Suprapubic skin (tissue), 4 donors: ENCODE data around the gene CCM2L. TPM values are rescaled to one million over a fixed set of nuclear protein-coding genes. Genes with fewer than 3 reads are reported as not detected.

Source experiments
- DNase-seq, 2 donors: peaks; one replicate each; pipeline ENCODE4 v3.0.0-alpha.2; 2019; ENCODE audit warnings: low spot score in 2 of 2
- H3K27ac ChIP-seq: fragments of 200-600 bp; sonication (generic); one replicate; pipeline ENCODE4 v1.5.1; 2019
- H3K27me3 ChIP-seq: fragments of 200-600 bp; sonication (generic); one replicate; pipeline ENCODE4 v1.5.1; 2019
- H3K36me3 ChIP-seq: fragments of 200-600 bp; sonication (generic); one replicate; pipeline ENCODE4 v1.5.1; 2019
- H3K4me1 ChIP-seq: fragments of 200-600 bp; sonication (generic); one replicate; pipeline ENCODE4 v1.5.1; 2019
- H3K4me3 ChIP-seq: fragments of 200-600 bp; sonication (generic); one replicate; pipeline ENCODE4 v1.5.1; 2019; ENCODE audit warnings: mild to moderate bottlenecking
- H3K9me3 ChIP-seq: fragments of 200-600 bp; sonication (generic); one replicate; pipeline ENCODE4 v1.5.1; 2019
- CTCF ChIP-seq, 2 donors: fragments of 200-600 bp in 1 of 2; fragments of 450-650 bp in 1 of 2; sonication (generic) in 1 of 2; IDR thresholded peaks; one replicate each; pipeline ENCODE4 v1.5.1; 2016 to 2019; ENCODE audit warnings: antibody characterized with exemption in 2 of 2, mild to moderate bottlenecking in 1 of 2, moderate library complexity in 1 of 2
- EP300 ChIP-seq: sonication (generic); formaldehyde crosslinking; IDR thresholded peaks from one replicate; pipeline ENCODE4 v1.6.1; 2017; ENCODE audit warnings: antibody characterized with exemption
- POLR2A ChIP-seq, 2 donors: fragments of 450-650 bp; IDR thresholded peaks; one replicate each; pipeline ENCODE4 v1.6.1; 2017; ENCODE audit warnings: antibody characterized with exemption in 2 of 2, mild to moderate bottlenecking in 2 of 2, moderate library complexity in 2 of 2
- POLR2AphosphoS5 ChIP-seq, 3 donors: sonication (generic); formaldehyde crosslinking; IDR thresholded peaks; one replicate each; pipeline ENCODE4 v1.6.1; 2017; ENCODE audit warnings: antibody characterized with exemption in 3 of 3
- WGBS: methylation state at CpG from one replicate; pipeline ENCODE4 v1.1.5; 2018; 5-methylcytosine and 5-hydroxymethylcytosine counted together
- total RNA-seq, 4 donors: library from RNA; depleted of rRNA; stranded (reverse); fragments of >200 nt; gene quantifications; one replicate each; pipeline ENCODE4 v1.1.0, GENCODE V29; 2016

CCM2L gene
- total RNA-seq, 4 donors from 2014 or later, result 0.62 to 3.4 (median 1.4) TPM

DNA sequence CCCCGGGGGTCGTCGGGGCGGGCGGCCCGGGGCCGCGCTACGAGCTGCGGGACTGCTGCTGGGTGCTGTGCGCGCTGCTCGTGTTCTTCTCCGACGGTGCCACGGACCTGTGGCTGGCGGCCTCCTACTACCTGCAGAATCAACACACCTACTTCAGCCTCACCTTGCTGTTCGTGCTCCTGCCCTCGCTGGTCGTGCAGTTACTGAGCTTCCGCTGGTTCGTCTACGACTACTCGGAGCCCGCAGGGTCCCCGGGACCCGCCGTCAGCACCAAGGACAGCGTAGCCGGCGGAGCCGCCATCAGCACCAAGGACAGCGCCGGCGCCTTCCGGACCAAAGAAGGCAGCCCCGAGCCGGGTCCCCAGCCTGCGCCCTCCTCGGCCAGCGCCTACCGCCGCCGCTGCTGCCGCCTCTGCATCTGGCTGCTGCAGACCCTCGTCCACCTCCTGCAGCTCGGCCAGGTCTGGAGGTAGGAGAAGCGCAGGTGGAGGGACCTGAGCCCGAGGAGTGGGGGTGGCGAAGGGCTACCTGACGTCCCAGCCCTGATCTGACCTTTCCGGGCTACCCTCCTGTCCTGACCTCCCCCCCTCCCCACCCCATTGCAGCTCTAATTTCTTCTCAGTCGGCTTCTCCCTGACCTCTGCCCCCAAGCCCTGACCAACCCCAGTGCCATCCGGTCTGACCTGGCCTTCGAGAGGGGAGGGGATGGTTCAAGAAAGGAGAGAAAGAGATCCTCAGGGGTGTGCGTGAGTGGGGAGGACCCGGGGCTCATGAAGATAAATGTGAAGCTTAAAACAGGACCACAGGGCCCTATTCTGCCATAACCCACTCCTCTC is 41.7 kb upstream of the CCM2L start:
- H3K36me3 ChIP-seq, result no peaks in the 10 kb centered on the region
- H3K27me3 ChIP-seq, result peaks cover 74% of the 10 kb centered on the region
- DNase-seq, result peak in 1 of 2 donors; percentile 76
- no peak overlapping the region for H3K27ac ChIP-seq
- TF ChIP-seq EP300 (no peak), POLR2AphosphoS5 (IDR thresholded peaks at IDR 0.05) (peak in 1 of 3 donors; percentile 89)
- H3K4me1 ChIP-seq, result peaks cover 10% of the 10 kb centered on the region
- peak overlapping the region; percentile 36 for H3K4me3 ChIP-seq
- no peaks in the 10 kb centered on the region for H3K9me3 ChIP-seq
- 13% methylated on average over 6 of the region's 57 CpGs for WGBS

DNA sequence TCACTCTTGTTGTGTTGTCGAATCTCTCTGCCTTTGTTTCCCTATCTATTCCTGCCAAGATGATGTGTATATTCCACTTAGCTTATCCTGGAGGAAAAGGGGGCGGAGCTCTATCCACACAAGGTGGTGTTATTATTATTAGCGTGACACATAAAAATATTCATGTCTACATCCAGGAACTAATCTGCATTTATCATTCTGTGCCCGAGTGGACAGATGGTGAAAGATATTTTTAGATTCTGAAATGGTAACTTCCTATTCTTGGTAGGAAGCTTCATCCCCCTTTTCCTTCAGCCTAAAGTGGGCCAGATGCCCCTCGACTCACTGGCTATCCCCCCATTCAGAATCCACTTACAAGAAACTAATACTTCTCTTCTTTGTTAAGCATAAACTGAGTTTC is 40.2 kb upstream of the CCM2L start:
- WGBS, result 74% methylated on average over 5 of the region's 5 CpGs
- Histone ChIP-seq H3K4me3 (no peak overlapping the region), H3K27ac (no peak overlapping the region), H3K4me1 (peaks cover 10% of the 10 kb centered on the region), H3K36me3 (no peaks in the 10 kb centered on the region), H3K9me3 (no peaks in the 10 kb centered on the region), H3K27me3 (peaks cover 80% of the 10 kb centered on the region)
- no peak for DNase-seq
- TF ChIP-seq EP300 (no peak), CTCF (IDR thresholded peaks at IDR 0.05) (no peak), POLR2AphosphoS5 (IDR thresholded peaks at IDR 0.05) (no peak), POLR2A (IDR thresholded peaks at IDR 0.05) (no peak)

DNA sequence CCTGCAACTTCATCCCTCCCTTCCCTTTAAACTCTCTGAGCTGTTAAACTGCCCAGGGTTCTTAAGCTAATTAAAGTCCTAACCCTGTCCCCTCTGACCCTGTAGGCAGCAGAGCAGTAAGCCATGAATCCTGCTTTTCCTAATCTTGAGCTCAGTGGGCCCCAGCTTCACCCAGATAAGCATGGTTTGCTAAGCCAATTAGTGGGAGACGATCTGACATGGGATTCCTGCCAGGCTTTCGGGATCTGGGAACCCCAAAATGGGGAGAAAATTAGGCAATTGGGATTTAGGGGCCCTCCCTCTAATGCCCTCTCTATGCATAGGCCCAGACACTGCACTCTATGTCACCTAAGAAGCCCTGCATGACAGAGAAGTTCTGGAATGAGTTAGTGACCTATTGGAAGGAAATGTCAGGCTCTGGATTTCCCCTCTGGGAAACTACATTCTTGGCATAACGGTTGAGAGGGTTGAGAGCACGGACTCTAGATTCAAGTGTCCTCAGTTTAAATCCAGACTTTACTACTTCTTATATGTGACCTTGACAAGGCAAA is 37.7 kb upstream of the CCM2L start:
- H3K4me1 ChIP-seq, result peaks cover 10% of the 10 kb centered on the region
- no peak overlapping the region for H3K27ac ChIP-seq
- TF ChIP-seq EP300, result no peak
- TF ChIP-seq POLR2A (IDR thresholded peaks at IDR 0.05), result no peak
- TF ChIP-seq CTCF (IDR thresholded peaks at IDR 0.05), result no peak
- TF ChIP-seq POLR2AphosphoS5 (IDR thresholded peaks at IDR 0.05), result no peak
- no peak for DNase-seq
- 13% methylated on average over 4 of the region's 4 CpGs for WGBS
- no peaks in the 10 kb centered on the region for H3K36me3 ChIP-seq
- H3K4me3 ChIP-seq, result no peak overlapping the region
- peaks cover 58% of the 10 kb centered on the region for H3K27me3 ChIP-seq
- H3K9me3 ChIP-seq, result no peaks in the 10 kb centered on the region

DNA sequence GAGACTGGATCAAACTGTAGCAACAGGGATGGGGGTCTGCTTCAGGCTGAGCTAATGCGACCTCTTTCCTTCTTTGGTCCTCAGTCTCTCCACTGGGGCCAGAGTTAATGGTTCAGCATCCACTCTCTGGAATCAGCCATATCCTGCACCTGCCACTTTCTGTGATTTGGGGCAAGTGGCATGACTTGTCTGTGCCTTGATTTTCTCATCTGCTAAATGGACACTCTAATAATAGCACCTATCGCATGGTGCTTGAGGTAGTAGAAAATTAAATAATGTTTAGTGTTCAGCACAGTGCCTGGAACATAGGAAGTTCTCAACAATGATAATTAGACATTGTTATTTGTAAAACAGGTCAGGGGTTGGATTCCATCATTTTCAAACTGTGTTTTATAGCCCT is 35.9 kb upstream of the CCM2L start:
- peaks cover 42% of the 10 kb centered on the region for H3K27me3 ChIP-seq
- H3K4me1 ChIP-seq, result no peaks in the 10 kb centered on the region
- no peak overlapping the region for H3K4me3 ChIP-seq
- H3K9me3 ChIP-seq, result no peaks in the 10 kb centered on the region
- 78% methylated on average over 2 of the region's 2 CpGs for WGBS
- no peak overlapping the region for H3K27ac ChIP-seq
- TF ChIP-seq EP300 (no peak), POLR2AphosphoS5 (IDR thresholded peaks at IDR 0.05) (no peak), CTCF (IDR thresholded peaks at IDR 0.05) (no peak), POLR2A (IDR thresholded peaks at IDR 0.05) (no peak)
- H3K36me3 ChIP-seq, result no peaks in the 10 kb centered on the region
- no peak for DNase-seq

DNA sequence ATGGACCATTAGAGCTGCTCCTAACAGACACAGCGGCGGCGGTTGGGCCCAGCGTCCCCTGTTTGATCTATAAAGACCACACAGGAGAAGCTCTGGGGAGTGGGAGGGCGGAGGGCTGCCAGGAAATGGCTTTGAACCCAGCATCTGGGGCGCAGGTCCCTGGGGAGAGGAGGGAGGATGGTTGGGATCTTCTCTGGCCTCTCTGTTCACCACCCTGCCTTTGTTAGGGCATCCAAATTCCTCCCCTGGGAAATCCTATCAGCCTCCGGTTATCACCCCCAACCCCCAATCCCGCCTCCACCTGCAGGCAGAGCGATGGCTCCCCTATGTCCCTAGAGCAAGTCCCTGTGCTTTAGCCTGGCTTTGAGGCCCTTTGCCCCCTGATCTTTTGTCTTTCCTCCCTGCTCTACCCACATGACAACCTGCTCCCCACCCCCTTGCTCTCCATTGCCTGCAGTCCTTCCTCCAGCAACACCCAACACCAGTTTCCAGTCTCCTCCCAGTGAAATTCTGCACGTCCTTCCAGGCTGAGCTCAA is 35.2 kb upstream of the CCM2L start:
- H3K27ac ChIP-seq, result no peak overlapping the region
- no peaks in the 10 kb centered on the region for H3K4me1 ChIP-seq
- H3K4me3 ChIP-seq, result no peak overlapping the region
- 20% methylated on average over 10 of the region's 10 CpGs for WGBS
- no peaks in the 10 kb centered on the region for H3K36me3 ChIP-seq
- H3K9me3 ChIP-seq, result no peaks in the 10 kb centered on the region
- H3K27me3 ChIP-seq, result peaks cover 45% of the 10 kb centered on the region
- no peak for DNase-seq
- TF ChIP-seq CTCF (IDR thresholded peaks at IDR 0.05), result no peak
- no peak for TF ChIP-seq POLR2AphosphoS5 (IDR thresholded peaks at IDR 0.05)
- no peak for TF ChIP-seq EP300
- no peak for TF ChIP-seq POLR2A (IDR thresholded peaks at IDR 0.05)
